ENCODE results near the gene KLHL36. TPM values are rescaled to one million over a fixed set of nuclear protein-coding genes. Genes with fewer than 3 reads are reported as not detected.
"Not testable (repeated sequence)": the region's sequence is repeated elsewhere in the genome, so short reads cannot be mapped to it uniquely, and the experiment has no call there.

KLHL36 gene
- total RNA-seq, 4 donors from 2014 or later: 38.2 to 70.7 (median 52.5) TPM

DNA sequence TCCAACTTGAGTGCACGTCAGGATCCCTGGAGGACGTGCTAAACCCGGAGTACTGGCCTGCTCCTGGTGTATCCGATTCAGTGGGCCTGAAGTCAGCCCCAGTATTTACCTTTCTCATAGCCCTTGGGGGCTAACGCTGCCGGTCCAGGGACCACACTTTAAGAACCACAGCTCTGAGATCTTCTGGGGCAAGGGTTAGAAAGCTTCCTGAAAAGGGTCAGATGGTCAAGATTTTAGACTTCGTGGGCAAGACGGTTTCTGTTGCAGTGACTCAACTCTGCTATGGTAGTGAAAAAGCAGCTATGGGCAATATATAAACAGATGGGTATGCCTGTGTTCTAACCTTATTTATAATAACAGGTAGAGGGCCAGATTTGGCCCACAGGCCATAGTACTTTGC lies 36.9 kb downstream of the KLHL36 start:
- Histone ChIP-seq H3K4me3 (no peak overlapping the region), H3K4me1 (no peaks in the 10 kb centered on the region), H3K9me3 (no peaks in the 10 kb centered on the region), H3K27ac (no peak overlapping the region), H3K36me3 (no peaks in the 10 kb centered on the region), H3K27me3 (no peaks in the 10 kb centered on the region)
- no peak for DNase-seq
- intact Hi-C loops (cut with DNase I; ENCODE audit: low total_unique reads): no loop called here
- no peak for TF ChIP-seq POLR2A (IDR thresholded peaks at IDR 0.05)

DNA sequence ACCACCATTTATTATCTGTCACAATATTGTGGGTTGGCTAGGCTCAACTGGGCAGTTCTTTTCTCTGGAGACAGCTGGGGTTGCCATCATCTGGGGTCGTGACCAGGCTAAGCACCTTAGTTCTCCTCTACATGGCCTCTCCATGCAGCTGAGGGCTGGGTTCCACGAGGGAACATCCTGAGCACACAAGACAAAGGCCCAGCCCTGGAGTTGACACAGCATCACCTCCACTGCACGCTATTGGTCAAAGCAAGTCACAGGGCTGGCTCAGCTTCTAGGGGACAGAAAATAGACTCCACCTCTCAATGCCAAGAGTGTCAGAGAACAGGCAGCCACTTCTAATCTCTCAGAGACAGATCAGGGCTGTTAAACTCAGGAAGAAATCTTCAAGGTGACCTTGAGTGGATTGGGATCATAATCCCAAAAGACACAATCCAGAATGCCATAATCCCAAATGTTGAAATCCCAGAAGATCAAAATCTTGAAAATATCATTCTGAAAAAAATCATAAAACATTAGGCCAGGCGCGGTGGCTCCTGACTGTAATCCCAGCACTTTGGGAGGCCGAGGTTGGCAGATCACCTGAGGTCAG lies 38.5 kb downstream of the KLHL36 start:
- Histone ChIP-seq H3K4me3 (no peak overlapping the region), H3K27ac (no peak overlapping the region), H3K4me1 (no peaks in the 10 kb centered on the region), H3K27me3 (no peaks in the 10 kb centered on the region), H3K36me3 (no peaks in the 10 kb centered on the region), H3K9me3 (no peaks in the 10 kb centered on the region)
- intact Hi-C loops (cut with DNase I; ENCODE audit: low total_unique reads): no loop called here
- TF ChIP-seq, protein P1, sequence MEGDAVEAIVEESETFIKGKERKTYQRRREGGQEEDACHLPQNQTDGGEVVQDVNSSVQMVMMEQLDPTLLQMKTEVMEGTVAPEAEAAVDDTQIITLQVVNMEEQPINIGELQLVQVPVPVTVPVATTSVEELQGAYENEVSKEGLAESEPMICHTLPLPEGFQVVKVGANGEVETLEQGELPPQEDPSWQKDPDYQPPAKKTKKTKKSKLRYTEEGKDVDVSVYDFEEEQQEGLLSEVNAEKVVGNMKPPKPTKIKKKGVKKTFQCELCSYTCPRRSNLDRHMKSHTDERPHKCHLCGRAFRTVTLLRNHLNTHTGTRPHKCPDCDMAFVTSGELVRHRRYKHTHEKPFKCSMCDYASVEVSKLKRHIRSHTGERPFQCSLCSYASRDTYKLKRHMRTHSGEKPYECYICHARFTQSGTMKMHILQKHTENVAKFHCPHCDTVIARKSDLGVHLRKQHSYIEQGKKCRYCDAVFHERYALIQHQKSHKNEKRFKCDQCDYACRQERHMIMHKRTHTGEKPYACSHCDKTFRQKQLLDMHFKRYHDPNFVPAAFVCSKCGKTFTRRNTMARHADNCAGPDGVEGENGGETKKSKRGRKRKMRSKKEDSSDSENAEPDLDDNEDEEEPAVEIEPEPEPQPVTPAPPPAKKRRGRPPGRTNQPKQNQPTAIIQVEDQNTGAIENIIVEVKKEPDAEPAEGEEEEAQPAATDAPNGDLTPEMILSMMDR (IDR thresholded peaks at IDR 0.05): no peak
- no peak for TF ChIP-seq POLR2A (IDR thresholded peaks at IDR 0.05)
- DNase-seq: no peak

DNA sequence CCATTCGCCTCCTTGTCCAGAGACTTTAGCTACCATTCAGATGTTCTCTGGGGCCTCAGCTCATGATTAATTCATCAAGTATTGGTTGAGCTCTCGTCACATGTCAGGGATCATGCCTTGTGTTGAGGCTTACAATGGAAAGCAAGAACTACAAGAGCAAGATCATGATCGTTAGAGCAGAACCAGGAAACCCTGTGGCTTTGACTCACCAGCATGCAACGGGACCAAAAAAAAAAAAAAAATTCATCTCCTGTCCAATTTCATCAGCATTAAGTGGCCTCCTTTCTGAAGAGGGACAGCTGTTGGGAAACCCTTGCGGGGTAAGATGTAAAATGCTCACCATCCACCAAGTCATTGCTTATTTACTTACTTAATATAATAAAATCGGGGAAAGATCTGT lies 39.4 kb downstream of the KLHL36 start:
- Histone ChIP-seq H3K27ac (no peak overlapping the region), H3K27me3 (no peaks in the 10 kb centered on the region), H3K36me3 (no peaks in the 10 kb centered on the region), H3K4me3 (no peak overlapping the region), H3K4me1 (no peaks in the 10 kb centered on the region), H3K9me3 (no peaks in the 10 kb centered on the region)
- intact Hi-C loops (cut with DNase I; ENCODE audit: low total_unique reads): no loop called here
- TF ChIP-seq POLR2A (IDR thresholded peaks at IDR 0.05): no peak
- TF ChIP-seq, protein P1 (IDR thresholded peaks at IDR 0.05): no peak
- no peak for DNase-seq

DNA sequence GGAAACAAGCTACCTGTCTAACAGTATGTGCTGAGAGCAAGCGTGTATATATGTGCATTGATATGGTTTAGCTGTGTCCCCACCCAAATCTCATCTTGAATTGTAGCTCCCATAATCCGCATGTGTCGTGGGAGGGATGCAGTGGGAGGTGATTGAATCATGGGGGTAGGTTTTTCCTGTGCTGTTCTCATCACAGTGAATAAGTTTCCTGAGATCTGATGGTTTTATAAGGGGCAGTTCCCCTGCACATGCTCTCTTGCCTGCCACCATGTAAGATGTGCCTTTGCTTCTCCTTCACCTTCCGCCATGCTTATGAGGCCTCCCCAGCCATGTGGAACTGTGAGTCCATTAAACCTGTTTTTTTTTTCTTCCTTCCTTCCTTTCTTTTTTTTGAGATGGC lies 39.9 kb downstream of the KLHL36 start:
- H3K36me3 ChIP-seq; intact Hi-C loops (cut with DNase I; ENCODE audit: low total_unique reads); H3K4me3 ChIP-seq; H3K4me1 ChIP-seq; DNase-seq; H3K27ac ChIP-seq; H3K27me3 ChIP-seq; H3K9me3 ChIP-seq: not testable (repeated sequence)

DNA sequence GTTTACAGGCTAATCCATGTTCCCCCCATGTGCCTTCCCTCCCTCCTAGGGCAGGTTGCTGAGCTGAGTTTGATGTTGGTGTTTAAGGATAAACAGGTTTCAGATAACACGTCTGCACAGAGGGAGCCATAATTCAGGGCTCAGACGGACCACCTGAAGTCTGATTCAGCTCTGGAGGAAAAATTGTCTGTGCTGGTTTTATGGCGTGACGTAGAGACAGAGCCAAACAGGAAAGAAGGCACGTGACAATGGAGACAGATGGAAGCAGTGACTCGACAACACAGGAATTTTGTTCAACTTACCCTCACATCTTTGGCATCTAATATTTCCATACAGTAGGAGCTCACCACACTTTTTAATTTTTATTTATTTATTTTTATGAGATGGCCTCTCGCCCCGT lies 40.8 kb downstream of the KLHL36 start:
- intact Hi-C loops (cut with DNase I; ENCODE audit: low total_unique reads): no loop called here
- Histone ChIP-seq H3K27ac (no peak overlapping the region), H3K4me3 (no peak overlapping the region), H3K36me3 (no peaks in the 10 kb centered on the region), H3K9me3 (no peaks in the 10 kb centered on the region), H3K27me3 (no peaks in the 10 kb centered on the region), H3K4me1 (no peaks in the 10 kb centered on the region)
- DNase-seq: no peak
- TF ChIP-seq, protein P1 (IDR thresholded peaks at IDR 0.05): no peak
- no peak for TF ChIP-seq POLR2A (IDR thresholded peaks at IDR 0.05)

DNA sequence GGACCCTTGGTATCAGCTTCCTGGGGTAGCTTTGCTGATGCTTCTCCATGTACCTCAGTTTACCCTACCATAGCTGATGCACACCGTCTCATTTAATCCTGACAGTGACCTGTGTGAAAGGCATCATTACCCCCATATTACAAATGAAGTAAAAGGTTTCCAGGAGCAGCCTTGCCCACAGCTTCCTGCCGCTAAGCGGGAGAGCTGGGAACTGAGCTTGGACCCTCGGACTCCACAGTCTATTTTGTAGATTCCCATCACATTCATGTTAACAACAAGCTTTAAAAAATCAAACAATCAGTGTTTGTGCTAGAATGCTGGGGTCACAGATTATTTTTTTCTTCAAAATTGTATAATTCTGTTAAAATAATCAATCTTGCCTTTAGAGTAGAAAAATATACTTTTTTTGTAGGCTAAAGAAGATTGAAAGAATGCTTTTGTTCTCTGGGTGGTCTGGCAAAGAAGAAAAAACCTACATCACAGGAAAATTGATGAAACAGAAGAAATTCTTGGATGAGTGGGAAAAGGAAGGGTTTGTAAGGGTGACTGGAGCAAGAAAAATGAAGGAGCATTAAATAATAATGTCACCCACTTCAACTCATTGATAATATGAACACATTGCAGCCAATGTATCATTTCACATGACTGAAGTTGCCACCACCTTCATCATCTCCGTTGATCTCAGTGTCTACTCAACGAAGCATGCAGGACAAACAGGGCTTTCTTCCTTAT lies 41.9 kb downstream of the KLHL36 start:
- no peak for DNase-seq
- H3K36me3 ChIP-seq: no peaks in the 10 kb centered on the region
- no peaks in the 10 kb centered on the region for H3K4me1 ChIP-seq
- no peaks in the 10 kb centered on the region for H3K9me3 ChIP-seq
- H3K27ac ChIP-seq: no peak overlapping the region
- H3K4me3 ChIP-seq: no peak overlapping the region
- intact Hi-C loops (cut with DNase I; ENCODE audit: low total_unique reads): no loop called here
- H3K27me3 ChIP-seq: no peaks in the 10 kb centered on the region
- TF ChIP-seq POLR2A (IDR thresholded peaks at IDR 0.05): no peak
- TF ChIP-seq, protein P1 (IDR thresholded peaks at IDR 0.05): no peak

Data from uterus (tissue), 4 donors.